ENCODE measurements around the gene THEMIS2.
"Not testable (repeated sequence)": the region's sequence is repeated elsewhere in the genome, so short reads cannot be mapped to it uniquely, and the experiment has no call there.

Gene THEMIS2

GRCh38 chr1:27864264-27864895 lies 8.0 kb upstream of the THEMIS2 start:
- no peaks in the 10 kb centered on the region for H3K36me3 ChIP-seq (ENCODE audit: control insufficient read depth, insufficient read depth, low read length)
- H3K9me3 ChIP-seq (ENCODE audit: control insufficient read depth, low read length) = no peaks in the 10 kb centered on the region
- H3K27ac ChIP-seq (ENCODE audit: low read depth, low read length, severe bottlenecking) = no peak overlapping the region
- H3K4me1 ChIP-seq (ENCODE audit: control insufficient read depth, insufficient read depth, low read length, poor library complexity, severe bottlenecking) = no peaks in the 10 kb centered on the region
- WGBS, 2 experiments (ENCODE audit: insufficient coverage in 2 of 2) = 91 to 97% methylated on average over 6 to 7 of the region's 8 CpGs
- H3K4me3 ChIP-seq (ENCODE audit: extremely low read depth, insufficient read depth, low read length, poor library complexity, severe bottlenecking) = no peak overlapping the region

GRCh38 chr1:27865821-27866220 lies 6.5 kb upstream of the THEMIS2 start:
- Histone ChIP-seq H3K4me1 (ENCODE audit: control insufficient read depth, insufficient read depth, low read length, poor library complexity, severe bottlenecking) (no peaks in the 10 kb centered on the region), H3K27ac (ENCODE audit: low read depth, low read length, severe bottlenecking) (no peak overlapping the region), H3K36me3 (ENCODE audit: control insufficient read depth, insufficient read depth, low read length) (no peaks in the 10 kb centered on the region), H3K9me3 (ENCODE audit: control insufficient read depth, low read length) (no peaks in the 10 kb centered on the region), H3K4me3 (ENCODE audit: extremely low read depth, insufficient read depth, low read length, poor library complexity, severe bottlenecking) (no peak overlapping the region)
- WGBS, 2 experiments (ENCODE audit: insufficient coverage in 2 of 2) = 94 to 97% methylated on average over 4 to 8 of the region's 10 CpGs

- H3K27ac ChIP-seq (ENCODE audit: low read depth, low read length, severe bottlenecking) = no peak overlapping the region
- no peaks in the 10 kb centered on the region for H3K9me3 ChIP-seq (ENCODE audit: control insufficient read depth, low read length)
- H3K36me3 ChIP-seq (ENCODE audit: control insufficient read depth, insufficient read depth, low read length) = no peaks in the 10 kb centered on the region
- no peaks in the 10 kb centered on the region for H3K4me1 ChIP-seq (ENCODE audit: control insufficient read depth, insufficient read depth, low read length, poor library complexity, severe bottlenecking)
- WGBS, 2 experiments (ENCODE audit: insufficient coverage in 2 of 2) = 95% methylated on average over 11 of the region's 11 CpGs
- no peak overlapping the region for H3K4me3 ChIP-seq (ENCODE audit: extremely low read depth, insufficient read depth, low read length, poor library complexity, severe bottlenecking)
These were observed 3.8 kb upstream of the THEMIS2 start for GRCh38 chr1:27868556-27868931.

DNA sequence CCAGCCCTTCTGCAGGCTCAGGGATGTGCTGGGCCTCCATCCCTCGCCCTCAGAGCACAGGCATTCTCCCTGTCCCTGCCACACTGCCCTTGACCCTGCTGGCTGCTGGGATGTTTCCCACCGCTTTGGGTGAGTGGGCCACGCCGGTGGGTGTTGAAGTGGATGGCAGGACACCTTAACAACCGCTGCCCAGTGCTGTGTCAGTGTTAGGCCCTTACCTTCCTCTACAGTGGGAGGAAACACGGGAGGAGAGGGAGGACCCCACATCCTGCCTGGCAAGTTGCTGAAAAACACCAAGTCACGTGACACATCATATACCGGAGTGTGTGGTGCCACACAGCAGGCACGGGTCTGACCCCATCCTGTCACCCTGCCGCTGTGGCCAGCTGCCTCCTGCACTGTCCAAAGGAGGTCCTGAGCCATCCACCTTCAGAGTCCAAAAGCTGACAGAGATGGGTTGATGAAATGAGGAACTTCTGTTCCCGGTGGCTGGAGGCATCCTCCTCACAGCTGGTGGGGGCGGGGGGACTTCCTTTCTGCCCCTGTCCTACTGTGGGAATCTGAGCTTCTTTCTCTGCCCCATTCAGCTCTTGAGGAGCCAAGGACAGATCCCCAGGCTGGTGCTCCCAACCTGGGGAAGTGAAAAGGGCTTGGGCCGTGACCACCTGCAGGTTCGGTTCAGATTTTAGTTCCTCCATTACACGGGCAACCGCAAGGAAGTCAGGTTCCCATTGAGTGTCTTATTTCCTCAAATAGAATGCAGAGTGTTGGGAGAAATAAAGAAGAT lies 3.2 kb upstream of the THEMIS2 start:
- H3K9me3 ChIP-seq (ENCODE audit: control insufficient read depth, low read length) = no peaks in the 10 kb centered on the region
- H3K4me1 ChIP-seq (ENCODE audit: control insufficient read depth, insufficient read depth, low read length, poor library complexity, severe bottlenecking) = no peaks in the 10 kb centered on the region
- H3K4me3 ChIP-seq (ENCODE audit: extremely low read depth, insufficient read depth, low read length, poor library complexity, severe bottlenecking) = no peak overlapping the region
- H3K36me3 ChIP-seq (ENCODE audit: control insufficient read depth, insufficient read depth, low read length) = no peaks in the 10 kb centered on the region
- WGBS, 2 experiments (ENCODE audit: insufficient coverage in 2 of 2) = 83 to 87% methylated on average over 13 to 16 of the region's 16 CpGs
- no peak overlapping the region for H3K27ac ChIP-seq (ENCODE audit: low read depth, low read length, severe bottlenecking)

DNA sequence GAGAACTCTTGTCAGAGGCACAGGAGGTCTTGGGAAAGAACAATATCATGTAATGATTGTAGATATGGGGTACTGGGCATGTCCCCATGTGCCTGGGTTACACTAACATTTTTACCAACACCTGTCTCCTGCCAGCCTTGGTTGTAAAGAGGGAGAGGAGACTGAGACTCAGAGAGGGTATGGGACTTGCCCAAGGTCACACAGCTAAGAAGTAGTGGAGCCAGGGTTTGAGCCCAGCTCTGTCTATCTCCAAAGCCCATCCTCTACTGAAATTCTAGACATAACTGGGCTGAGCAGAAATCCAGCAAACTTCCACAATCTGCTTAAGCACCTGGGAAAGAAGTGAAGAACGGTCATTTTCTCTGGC lies 2.6 kb upstream of the THEMIS2 start:
- 83 to 90% methylated on average over 1 of the region's 1 CpG for WGBS, 2 experiments (ENCODE audit: insufficient coverage in 2 of 2)
- Histone ChIP-seq H3K36me3 (ENCODE audit: control insufficient read depth, insufficient read depth, low read length) (no peaks in the 10 kb centered on the region), H3K27ac (ENCODE audit: low read depth, low read length, severe bottlenecking) (no peak overlapping the region), H3K4me1 (ENCODE audit: control insufficient read depth, insufficient read depth, low read length, poor library complexity, severe bottlenecking) (no peaks in the 10 kb centered on the region), H3K4me3 (ENCODE audit: extremely low read depth, insufficient read depth, low read length, poor library complexity, severe bottlenecking) (no peak overlapping the region), H3K9me3 (ENCODE audit: control insufficient read depth, low read length) (no peaks in the 10 kb centered on the region)

- H3K27ac ChIP-seq (ENCODE audit: low read depth, low read length, severe bottlenecking); H3K36me3 ChIP-seq (ENCODE audit: control insufficient read depth, insufficient read depth, low read length); H3K4me1 ChIP-seq (ENCODE audit: control insufficient read depth, insufficient read depth, low read length, poor library complexity, severe bottlenecking); H3K4me3 ChIP-seq (ENCODE audit: extremely low read depth, insufficient read depth, low read length, poor library complexity, severe bottlenecking); H3K9me3 ChIP-seq (ENCODE audit: control insufficient read depth, low read length): not testable (repeated sequence)
- WGBS, 2 experiments (ENCODE audit: insufficient coverage in 2 of 2) = 88 to 93% methylated on average over 4 to 7 of the region's 7 CpGs
These were observed 1.3 kb upstream of the THEMIS2 start for GRCh38 chr1:27871076-27871475.

DNA sequence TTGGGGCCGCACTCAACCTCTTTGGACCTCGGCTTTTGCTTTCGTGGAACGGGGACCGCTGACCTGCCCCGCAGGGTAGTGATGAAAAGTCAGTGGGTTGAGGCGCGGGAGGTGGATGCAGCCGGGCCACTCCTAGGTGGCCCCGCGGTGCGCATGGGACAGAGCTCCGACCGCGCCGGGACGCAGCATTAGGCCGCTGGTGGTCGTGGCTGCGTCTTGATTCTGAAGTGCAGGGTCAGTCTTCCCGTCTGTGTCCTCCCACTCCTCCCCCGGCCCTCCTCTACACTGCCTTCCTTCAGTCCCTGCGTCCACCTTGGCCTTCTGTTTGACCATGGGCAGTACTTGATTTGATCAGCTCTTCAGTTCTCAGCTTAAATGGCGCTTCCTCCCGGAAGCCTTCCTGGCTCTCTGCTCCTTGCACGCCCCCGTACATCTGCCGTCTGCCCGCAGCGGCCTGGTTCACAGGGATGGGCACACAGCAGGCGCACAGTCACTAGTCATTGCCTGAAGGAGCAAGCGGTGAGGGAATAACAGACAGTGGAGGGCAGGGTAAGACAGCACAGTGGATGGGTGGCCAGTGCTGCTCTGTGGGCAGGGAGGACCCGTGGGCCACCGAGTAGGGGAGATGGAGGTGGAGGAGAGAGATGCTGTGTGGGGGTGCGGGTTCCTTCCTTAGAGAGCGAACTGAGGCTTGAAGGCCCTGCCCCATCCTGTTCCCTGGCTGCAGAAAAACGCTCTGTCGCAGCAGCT lies 633 bp downstream of the THEMIS2 start:
- Histone ChIP-seq H3K27ac (ENCODE audit: low read depth, low read length, severe bottlenecking) (no peak overlapping the region), H3K36me3 (ENCODE audit: control insufficient read depth, insufficient read depth, low read length) (no peaks in the 10 kb centered on the region)
- 21 to 24% methylated on average over 35 to 38 of the region's 38 CpGs for WGBS, 2 experiments (ENCODE audit: insufficient coverage in 2 of 2)

DNA sequence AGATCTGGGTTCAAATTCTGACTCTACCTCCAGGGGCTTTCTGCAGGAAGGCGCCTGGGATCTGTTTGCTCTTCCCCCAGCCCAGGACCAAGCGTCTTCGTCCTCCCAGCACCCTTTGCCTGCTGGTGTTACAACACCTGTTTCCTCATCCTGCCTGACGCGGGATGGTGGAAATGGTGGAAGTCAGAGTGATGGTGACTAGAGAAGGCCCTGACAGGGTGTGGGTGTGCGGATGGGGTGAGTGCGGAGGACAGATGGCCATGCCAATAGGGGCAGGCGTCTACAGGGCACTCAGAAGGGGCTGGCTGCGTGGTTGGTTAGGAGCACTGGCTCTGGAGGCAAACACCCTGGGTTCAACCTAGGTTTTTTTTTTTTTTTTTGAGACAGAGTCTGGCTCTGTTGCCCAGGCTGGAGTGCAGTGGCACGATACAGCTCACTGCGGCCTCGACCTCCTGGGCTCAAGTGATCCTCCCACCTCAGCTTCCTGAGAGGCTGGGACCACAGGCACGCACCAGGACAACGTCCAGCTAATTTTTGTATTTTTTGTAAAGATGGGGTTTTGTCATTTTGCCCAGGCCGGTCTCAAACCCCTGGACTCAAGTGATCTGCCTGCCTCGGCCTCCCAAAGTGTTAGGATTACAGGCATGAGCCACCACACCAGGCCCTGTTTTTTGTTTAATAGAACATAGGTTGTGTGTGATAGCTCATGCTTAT lies 1.5 kb downstream of the THEMIS2 start:
- no peaks in the 10 kb centered on the region for H3K9me3 ChIP-seq (ENCODE audit: control insufficient read depth, low read length)
- H3K4me3 ChIP-seq (ENCODE audit: extremely low read depth, insufficient read depth, low read length, poor library complexity, severe bottlenecking) = no peak overlapping the region
- H3K36me3 ChIP-seq (ENCODE audit: control insufficient read depth, insufficient read depth, low read length) = no peaks in the 10 kb centered on the region
- H3K4me1 ChIP-seq (ENCODE audit: control insufficient read depth, insufficient read depth, low read length, poor library complexity, severe bottlenecking) = no peaks in the 10 kb centered on the region
- WGBS, 2 experiments (ENCODE audit: insufficient coverage in 2 of 2) = 93 to 95% methylated on average over 9 to 12 of the region's 16 CpGs
- H3K27ac ChIP-seq (ENCODE audit: low read depth, low read length, severe bottlenecking) = no peak overlapping the region

More for the DNA sequence above, 633 bp downstream of the THEMIS2 start:
- H3K4me1 ChIP-seq (ENCODE audit: control insufficient read depth, insufficient read depth, low read length, poor library complexity, severe bottlenecking) = no peaks in the 10 kb centered on the region
- peak overlapping the region; percentile 63 for H3K4me3 ChIP-seq (ENCODE audit: extremely low read depth, insufficient read depth, low read length, poor library complexity, severe bottlenecking)
- H3K9me3 ChIP-seq (ENCODE audit: control insufficient read depth, low read length) = no peaks in the 10 kb centered on the region

- Histone ChIP-seq H3K36me3 (ENCODE audit: control insufficient read depth, insufficient read depth, low read length) (no peaks in the 10 kb centered on the region), H3K4me1 (ENCODE audit: control insufficient read depth, insufficient read depth, low read length, poor library complexity, severe bottlenecking) (no peaks in the 10 kb centered on the region), H3K27ac (ENCODE audit: low read depth, low read length, severe bottlenecking) (no peak overlapping the region), H3K9me3 (ENCODE audit: control insufficient read depth, low read length) (no peaks in the 10 kb centered on the region), H3K4me3 (ENCODE audit: extremely low read depth, insufficient read depth, low read length, poor library complexity, severe bottlenecking) (no peak overlapping the region)
- 93 to 94% methylated on average over 14 to 16 of the region's 18 CpGs for WGBS, 2 experiments (ENCODE audit: insufficient coverage in 2 of 2)
These were observed 4.2 kb downstream of the THEMIS2 start for GRCh38 chr1:27876341-27877114.

GRCh38 chr1:27877115-27877416 lies 4.7 kb downstream of the THEMIS2 start:
- WGBS, 2 experiments (ENCODE audit: insufficient coverage in 2 of 2) = 100% methylated on average over 2 of the region's 2 CpGs; no CpG with 5 or more reads in 1 of the 2 experiments
- Histone ChIP-seq H3K4me1 (ENCODE audit: control insufficient read depth, insufficient read depth, low read length, poor library complexity, severe bottlenecking) (no peaks in the 10 kb centered on the region), H3K9me3 (ENCODE audit: control insufficient read depth, low read length) (no peaks in the 10 kb centered on the region), H3K4me3 (ENCODE audit: extremely low read depth, insufficient read depth, low read length, poor library complexity, severe bottlenecking) (no peak overlapping the region), H3K27ac (ENCODE audit: low read depth, low read length, severe bottlenecking) (no peak overlapping the region), H3K36me3 (ENCODE audit: control insufficient read depth, insufficient read depth, low read length) (no peaks in the 10 kb centered on the region)
